Thyroid gland (tissue), 4 donors: Measurements from ENCODE around the gene TNFSF4. TPM values are rescaled to one million over a fixed set of nuclear protein-coding genes. Genes with fewer than 3 reads are reported as not detected.

Source experiments
- DNase-seq, 2 donors: peaks; one replicate each; pipeline ENCODE4 v3.0.0-alpha.2; 2019
- H3K27ac ChIP-seq, 3 donors: fragments of 200-600 bp; sonication (generic); 1 replicate in 2 of 3; 2 replicates in 1 of 3; pipeline ENCODE4 v1.5.1; 2016 to 2019; ENCODE audit warnings: mild to moderate bottlenecking in 1 of 3, moderate library complexity in 1 of 3
- H3K27me3 ChIP-seq: fragments of 200-600 bp; sonication (generic); one replicate; pipeline ENCODE4 v1.5.1; 2019
- H3K36me3 ChIP-seq, 2 donors: fragments of 200-600 bp; sonication (generic); one replicate each; pipeline ENCODE4 v1.5.1; 2016 to 2019
- H3K4me1 ChIP-seq, 2 donors: fragments of 200-600 bp; sonication (generic); one replicate each; pipeline ENCODE4 v1.5.1; 2017 to 2019
- H3K4me3 ChIP-seq, 3 donors: fragments of 200-600 bp; sonication (generic); replicated peaks in 1 of 3; 1 replicate in 2 of 3; 2 replicates in 1 of 3; pipeline ENCODE4 v1.5.1; 2016; ENCODE audit warnings: mild to moderate bottlenecking in 1 of 3
- H3K9me3 ChIP-seq: fragments of 200-600 bp; sonication (generic); one replicate; pipeline ENCODE4 v1.5.1; 2017
- POLR2A ChIP-seq, 2 donors: fragments of 450-650 bp; IDR thresholded peaks; one replicate each; pipeline ENCODE4 v1.6.1; 2017; ENCODE audit warnings: antibody characterized with exemption in 2 of 2, mild to moderate bottlenecking in 2 of 2, moderate library complexity in 1 of 2
- WGBS, 2 donors: methylation state at CpG; one replicate each; pipeline ENCODE4 v1.1.5; 2017; 5-methylcytosine and 5-hydroxymethylcytosine counted together
- intact Hi-C: fragments of 100-400 bp; cut with DNase I; formaldehyde crosslinking; loops from one replicate; pipeline ENCODE4 v1.15.1; 2023
- total RNA-seq, 4 donors: library from RNA; depleted of rRNA; stranded (reverse); fragments of >200 nt; gene quantifications; one replicate each; pipeline ENCODE4 v1.2.3, GENCODE V29; 2016
- TF ChIP-seq, protein P1 (sequence below), 6 experiments: fragments of 200-600 bp in 3 of 6; fragments of 450-650 bp in 3 of 6; sonication (generic) in 3 of 6; IDR thresholded peaks; one replicate each; pipeline ENCODE4 v1.5.1; 2016 to 2019; ENCODE audit warnings: antibody characterized with exemption in 6 of 6, mild to moderate bottlenecking in 2 of 6, inconsistent platforms in 1 of 6, moderate library complexity in 1 of 6

TNFSF4 gene
- total RNA-seq, 4 donors from 2014 or later = 0.13 to 0.63 (median 0.41) TPM

DNA sequence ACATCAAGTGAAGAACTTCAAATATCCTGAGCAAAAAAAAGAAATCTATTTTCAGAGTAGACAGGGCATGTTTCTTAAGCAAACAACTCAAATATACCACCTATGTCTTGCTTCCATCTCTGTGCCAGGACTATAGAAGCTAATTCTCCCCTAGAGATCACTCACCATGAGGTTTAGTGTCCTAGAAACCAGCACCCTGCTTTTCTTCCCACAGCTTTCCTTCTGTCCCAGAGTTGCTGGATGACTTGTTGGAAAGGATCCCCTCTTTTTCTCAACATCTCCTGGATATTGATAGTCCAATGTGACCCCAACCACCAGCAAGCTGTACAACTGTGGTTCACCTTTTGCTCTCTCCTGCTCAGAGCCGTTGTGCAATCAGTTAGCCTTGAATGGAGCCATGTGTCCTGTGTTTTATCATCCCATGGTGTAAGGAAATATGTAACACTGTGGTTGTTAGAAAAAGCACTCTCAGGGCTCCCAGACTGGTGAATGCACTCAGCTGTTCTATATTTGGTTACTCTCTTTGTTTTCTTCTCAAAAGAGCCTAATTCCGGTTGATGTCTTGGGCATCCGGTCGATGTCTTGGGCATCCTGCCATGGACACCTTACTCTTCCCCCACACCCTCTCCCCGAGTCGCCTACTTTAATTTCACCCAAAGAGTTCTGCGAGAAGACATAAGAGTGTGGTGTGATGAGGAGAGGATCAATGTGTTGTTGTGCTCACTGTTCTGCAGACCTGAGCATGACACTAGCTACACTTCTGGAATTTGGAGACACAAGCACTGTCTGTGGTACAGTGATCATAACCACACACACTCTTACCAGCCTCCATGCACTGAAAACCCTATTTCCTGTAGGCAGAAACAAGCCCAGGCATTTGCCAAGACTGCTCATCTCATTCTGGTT is 1.7 kb downstream of the TNFSF4 start:
- H3K27me3 ChIP-seq = no peaks in the 10 kb centered on the region
- TF ChIP-seq POLR2A (IDR thresholded peaks at IDR 0.05) = no peak
- TF ChIP-seq, protein P1, sequence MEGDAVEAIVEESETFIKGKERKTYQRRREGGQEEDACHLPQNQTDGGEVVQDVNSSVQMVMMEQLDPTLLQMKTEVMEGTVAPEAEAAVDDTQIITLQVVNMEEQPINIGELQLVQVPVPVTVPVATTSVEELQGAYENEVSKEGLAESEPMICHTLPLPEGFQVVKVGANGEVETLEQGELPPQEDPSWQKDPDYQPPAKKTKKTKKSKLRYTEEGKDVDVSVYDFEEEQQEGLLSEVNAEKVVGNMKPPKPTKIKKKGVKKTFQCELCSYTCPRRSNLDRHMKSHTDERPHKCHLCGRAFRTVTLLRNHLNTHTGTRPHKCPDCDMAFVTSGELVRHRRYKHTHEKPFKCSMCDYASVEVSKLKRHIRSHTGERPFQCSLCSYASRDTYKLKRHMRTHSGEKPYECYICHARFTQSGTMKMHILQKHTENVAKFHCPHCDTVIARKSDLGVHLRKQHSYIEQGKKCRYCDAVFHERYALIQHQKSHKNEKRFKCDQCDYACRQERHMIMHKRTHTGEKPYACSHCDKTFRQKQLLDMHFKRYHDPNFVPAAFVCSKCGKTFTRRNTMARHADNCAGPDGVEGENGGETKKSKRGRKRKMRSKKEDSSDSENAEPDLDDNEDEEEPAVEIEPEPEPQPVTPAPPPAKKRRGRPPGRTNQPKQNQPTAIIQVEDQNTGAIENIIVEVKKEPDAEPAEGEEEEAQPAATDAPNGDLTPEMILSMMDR (IDR thresholded peaks at IDR 0.05) = no peak
- WGBS, 2 donors = 68 to 70% methylated on average over 7 of the region's 7 CpGs
- no peaks in the 10 kb centered on the region for H3K9me3 ChIP-seq
- H3K4me3 ChIP-seq = no peak overlapping the region
- no peaks in the 10 kb centered on the region for H3K4me1 ChIP-seq
- intact Hi-C loops = loop anchor here (5.0 kb wide), 1 partner anchor 383 kb away; no protein-coding TSS in a partner anchor
- no peaks in the 10 kb centered on the region for H3K36me3 ChIP-seq
- no peak for DNase-seq
- no peak overlapping the region for H3K27ac ChIP-seq

DNA sequence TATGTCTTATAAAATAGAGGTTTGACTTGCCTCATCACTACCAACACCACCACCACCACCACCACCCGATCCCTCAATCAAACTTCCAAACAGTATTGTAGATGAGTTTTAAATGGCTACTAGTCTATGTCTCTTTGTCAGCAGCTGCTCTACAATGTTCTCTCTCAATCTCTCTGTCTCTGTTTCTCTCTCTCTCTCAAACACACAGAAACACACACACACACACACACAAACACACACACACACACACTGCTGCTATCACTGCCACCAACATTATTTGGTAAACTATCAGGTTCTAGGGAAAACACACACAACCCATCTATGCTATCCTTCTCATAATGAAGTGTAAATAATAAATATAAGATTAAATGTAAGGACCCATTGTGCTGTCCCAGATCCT is 2.4 kb downstream of the TNFSF4 start:
- Histone ChIP-seq H3K27me3 (no peaks in the 10 kb centered on the region), H3K36me3 (no peaks in the 10 kb centered on the region), H3K4me1 (no peaks in the 10 kb centered on the region), H3K27ac (no peak overlapping the region), H3K4me3 (no peak overlapping the region), H3K9me3 (no peaks in the 10 kb centered on the region)
- 92 to 98% methylated on average over 1 of the region's 1 CpG for WGBS, 2 donors
- no peak for DNase-seq
- intact Hi-C loops = loop anchor here (5.0 kb wide), 2 partner anchors 382 to 457 kb away; no protein-coding TSS in a partner anchor
- TF ChIP-seq, protein P1 (IDR thresholded peaks at IDR 0.05) = no peak
- TF ChIP-seq POLR2A (IDR thresholded peaks at IDR 0.05) = no peak

DNA sequence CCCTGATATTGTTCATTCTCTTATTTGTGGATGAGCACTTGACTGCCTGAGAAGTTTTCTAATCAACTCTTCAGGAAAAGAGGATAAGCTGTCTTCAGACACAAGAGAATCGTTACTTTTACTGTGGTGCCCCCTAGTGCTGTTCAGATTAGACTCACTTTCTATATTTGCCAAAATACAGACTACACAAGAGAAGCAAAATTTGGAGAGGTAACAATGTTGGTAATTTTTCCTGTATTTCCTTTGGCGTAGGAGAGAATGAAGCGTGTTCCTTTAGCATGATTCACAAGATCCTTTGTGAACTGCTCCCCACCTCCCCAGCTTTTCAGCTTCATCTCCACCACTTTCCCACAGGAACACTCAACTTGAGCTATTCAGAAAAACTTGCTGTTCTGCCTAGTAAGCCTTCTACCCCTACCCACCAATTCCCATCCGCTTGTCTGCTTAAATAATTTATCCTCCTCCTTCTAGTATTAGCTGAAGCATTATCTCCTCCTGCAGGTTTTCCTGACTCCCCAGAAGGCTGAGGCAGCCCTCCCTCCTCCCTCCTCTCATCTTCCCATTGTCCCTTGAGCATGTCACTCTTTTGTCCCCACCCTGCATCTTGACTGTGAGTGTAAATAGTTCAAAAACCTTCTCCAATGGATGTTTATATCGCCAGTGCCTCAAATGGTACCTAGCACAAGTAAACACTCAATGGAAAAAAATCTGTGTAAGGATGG is 4.5 kb downstream of the TNFSF4 start:
- Histone ChIP-seq H3K4me1 (no peaks in the 10 kb centered on the region), H3K27me3 (no peaks in the 10 kb centered on the region), H3K27ac (no peak overlapping the region), H3K9me3 (no peaks in the 10 kb centered on the region), H3K36me3 (no peaks in the 10 kb centered on the region), H3K4me3 (no peak overlapping the region)
- 22 to 24% methylated on average over 5 of the region's 5 CpGs for WGBS, 2 donors
- intact Hi-C loops = loop anchor here (5.0 kb wide), 1 partner anchor 455 kb away; no protein-coding TSS in a partner anchor
- TF ChIP-seq, protein P1 (IDR thresholded peaks at IDR 0.05) = peak; percentile 27 to 79 (median 54)
- no peak for TF ChIP-seq POLR2A (IDR thresholded peaks at IDR 0.05)
- DNase-seq = peak in 1 of 2 donors; percentile 4

DNA sequence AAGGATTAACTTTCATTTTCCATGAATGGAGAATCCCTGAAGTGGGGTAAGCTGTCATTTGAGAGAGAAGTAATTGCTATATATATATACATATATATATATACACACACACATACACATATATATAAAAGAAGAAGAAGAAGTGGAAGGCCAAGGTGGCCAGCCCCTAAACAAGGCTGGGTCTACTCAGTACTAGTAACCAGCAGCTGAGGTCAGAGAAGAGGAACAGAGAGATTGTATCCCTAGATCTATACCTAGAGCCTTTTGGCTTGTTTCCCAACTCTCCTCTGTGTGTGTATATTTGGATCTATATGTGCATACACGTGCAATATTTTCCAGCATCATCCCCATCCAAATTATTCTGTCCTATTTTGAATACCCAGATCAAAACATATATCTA is 5.2 kb downstream of the TNFSF4 start:
- intact Hi-C loops = loop anchor here (5.0 kb wide), 1 partner anchor 455 kb away; no protein-coding TSS in a partner anchor
- no peak for TF ChIP-seq POLR2A (IDR thresholded peaks at IDR 0.05)
- TF ChIP-seq, protein P1 (IDR thresholded peaks at IDR 0.05) = no peak
- 76 to 85% methylated on average over 1 of the region's 1 CpG for WGBS, 2 donors
- no peaks in the 10 kb centered on the region for H3K27me3 ChIP-seq
- H3K9me3 ChIP-seq = no peaks in the 10 kb centered on the region
- no peak overlapping the region for H3K4me3 ChIP-seq
- H3K27ac ChIP-seq = no peak overlapping the region
- H3K4me1 ChIP-seq = no peaks in the 10 kb centered on the region
- no peaks in the 10 kb centered on the region for H3K36me3 ChIP-seq
- DNase-seq = no peak
